ENCODE results near the gene SEPTIN8.

DNA sequence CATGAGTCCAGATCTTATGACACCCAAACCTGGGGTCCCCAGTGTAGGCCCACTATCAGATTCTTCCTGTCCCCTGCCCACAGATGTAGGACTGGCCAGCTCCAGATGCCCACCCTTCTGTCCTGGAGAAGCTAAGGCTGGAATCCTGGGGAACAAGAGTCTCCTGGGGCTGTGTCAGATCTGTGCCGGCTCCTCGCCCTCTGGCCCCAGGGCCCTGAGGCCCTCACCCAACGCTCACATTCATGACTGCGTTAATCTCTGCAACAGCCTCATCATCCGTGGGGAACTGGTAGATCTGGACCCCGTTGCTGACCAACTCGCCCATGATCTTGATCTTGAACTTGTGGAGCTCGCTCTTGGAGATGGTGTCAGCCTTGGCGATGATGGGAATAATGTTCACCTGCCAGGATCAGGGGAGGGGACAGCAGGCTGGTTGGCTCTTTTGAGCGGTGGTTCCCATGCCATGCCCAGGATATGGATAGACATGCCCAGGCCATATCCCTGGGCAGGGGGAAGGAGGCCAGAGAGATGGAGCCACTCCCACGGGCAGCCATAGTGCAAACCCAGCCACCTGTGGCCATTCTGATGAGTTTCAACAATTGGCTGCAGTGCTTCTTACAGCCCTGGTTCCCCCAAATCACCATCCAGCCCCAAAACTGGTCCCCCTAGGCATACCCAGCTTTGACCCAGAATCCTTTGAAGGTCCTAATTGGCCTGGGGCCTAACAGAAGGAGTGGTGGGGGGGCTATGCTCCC lies 14.6 kb downstream of the SEPTIN8 start:
- TF ChIP-seq, protein P1, sequence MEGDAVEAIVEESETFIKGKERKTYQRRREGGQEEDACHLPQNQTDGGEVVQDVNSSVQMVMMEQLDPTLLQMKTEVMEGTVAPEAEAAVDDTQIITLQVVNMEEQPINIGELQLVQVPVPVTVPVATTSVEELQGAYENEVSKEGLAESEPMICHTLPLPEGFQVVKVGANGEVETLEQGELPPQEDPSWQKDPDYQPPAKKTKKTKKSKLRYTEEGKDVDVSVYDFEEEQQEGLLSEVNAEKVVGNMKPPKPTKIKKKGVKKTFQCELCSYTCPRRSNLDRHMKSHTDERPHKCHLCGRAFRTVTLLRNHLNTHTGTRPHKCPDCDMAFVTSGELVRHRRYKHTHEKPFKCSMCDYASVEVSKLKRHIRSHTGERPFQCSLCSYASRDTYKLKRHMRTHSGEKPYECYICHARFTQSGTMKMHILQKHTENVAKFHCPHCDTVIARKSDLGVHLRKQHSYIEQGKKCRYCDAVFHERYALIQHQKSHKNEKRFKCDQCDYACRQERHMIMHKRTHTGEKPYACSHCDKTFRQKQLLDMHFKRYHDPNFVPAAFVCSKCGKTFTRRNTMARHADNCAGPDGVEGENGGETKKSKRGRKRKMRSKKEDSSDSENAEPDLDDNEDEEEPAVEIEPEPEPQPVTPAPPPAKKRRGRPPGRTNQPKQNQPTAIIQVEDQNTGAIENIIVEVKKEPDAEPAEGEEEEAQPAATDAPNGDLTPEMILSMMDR (IDR thresholded peaks at IDR 0.05; ENCODE audit: low read depth, low read length): no peak
- no peak for TF ChIP-seq EZH2phosphoT487 (IDR thresholded peaks at IDR 0.05; ENCODE audit: low read depth)
